Measurements from ENCODE around the gene TBC1D22A.

DNA sequence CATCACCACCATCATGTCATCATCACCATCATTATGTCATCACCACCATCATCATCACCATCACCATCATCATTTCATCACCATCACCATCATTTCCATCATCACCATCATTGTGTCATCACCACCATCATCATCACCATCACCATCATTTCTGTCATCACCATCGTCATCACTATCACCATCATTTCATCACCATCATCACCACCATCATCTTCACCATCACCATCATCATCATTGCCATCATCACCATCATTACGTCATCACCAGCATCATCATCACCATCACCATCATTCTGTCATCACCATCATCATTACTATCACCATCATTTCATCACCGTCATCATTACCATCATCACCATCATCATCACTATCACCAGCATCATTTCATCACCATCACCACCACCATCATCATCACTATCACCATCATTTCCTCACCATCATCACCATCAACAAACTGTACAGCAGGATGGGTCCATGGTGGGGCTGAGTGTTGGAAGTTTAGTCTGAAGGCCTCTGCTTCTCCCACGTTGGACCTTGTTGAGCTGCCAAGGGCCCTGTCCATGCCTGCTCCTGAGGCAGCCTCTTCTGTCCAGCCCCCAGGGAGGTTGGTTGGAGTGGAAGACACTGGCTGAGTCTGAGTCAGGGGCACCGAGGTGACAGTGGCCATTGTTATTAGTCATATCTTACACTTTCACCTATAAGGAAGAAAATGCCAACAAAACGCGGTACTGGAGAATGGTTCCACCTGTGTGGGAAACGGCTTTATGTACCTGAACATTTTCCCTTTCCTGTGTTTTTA, 247.1 kb downstream of the TBC1D22A start:
- TF ChIP-seq CTCF (IDR thresholded peaks at IDR 0.05) (no peak), EP300 (IDR thresholded peaks at IDR 0.05) (no peak)
